ENCODE data around the gene MRPL58. TPM values are rescaled to one million over a fixed set of nuclear protein-coding genes. Genes with fewer than 3 reads are reported as not detected.
A peak's percentile ranks its signal among the peaks of the same experiment; 100 is the strongest.

MRPL58 gene
- total and polyA plus RNA-seq, 2 experiments from 2014 or later = 44.8 to 48.4 TPM

DNA sequence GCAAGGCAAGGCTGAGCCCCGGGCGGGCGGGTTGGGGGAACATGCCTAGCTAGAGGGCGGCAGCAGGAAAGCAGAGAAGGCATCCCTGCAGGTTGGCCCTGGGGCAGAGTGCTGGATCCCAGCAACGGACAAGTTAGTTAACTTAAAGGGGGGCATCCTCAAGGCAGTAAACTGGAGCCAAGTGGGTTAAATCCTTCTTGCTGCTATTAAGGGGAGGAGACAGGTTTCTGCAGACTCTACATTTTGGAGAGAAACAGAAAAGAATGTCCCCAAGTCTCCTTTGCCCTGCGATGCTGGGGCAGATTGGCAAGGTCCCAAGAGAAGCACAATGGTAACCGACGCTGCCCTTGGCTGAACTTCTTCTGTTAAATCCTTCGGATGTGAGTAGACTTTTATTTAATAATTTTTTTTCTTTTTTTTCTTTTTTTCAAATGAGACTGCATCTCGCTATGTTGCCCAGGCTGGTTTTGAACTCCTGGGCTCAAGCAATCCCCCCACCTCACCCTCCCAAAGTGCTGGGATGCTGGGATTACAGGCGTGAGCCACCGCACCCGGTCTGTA lies 20.3 kb downstream of the MRPL58 start:
- H3K36me3 ChIP-seq = no peaks in the 10 kb centered on the region
- H3K27me3 ChIP-seq = no peaks in the 10 kb centered on the region
- DNase-seq (ENCODE audit: low read depth in 1 of 2, low spot score in 1 of 2) = peak in 1 of 2 donors; percentile 26
- H3K4me1 ChIP-seq (ENCODE audit: low read depth) = no peaks in the 10 kb centered on the region
- peak overlapping the region; percentile 67 for H3K4me3 ChIP-seq
- H3K9me3 ChIP-seq (ENCODE audit: low read depth) = no peaks in the 10 kb centered on the region
- H3K27ac ChIP-seq = no peak overlapping the region
- TF ChIP-seq, protein P1, sequence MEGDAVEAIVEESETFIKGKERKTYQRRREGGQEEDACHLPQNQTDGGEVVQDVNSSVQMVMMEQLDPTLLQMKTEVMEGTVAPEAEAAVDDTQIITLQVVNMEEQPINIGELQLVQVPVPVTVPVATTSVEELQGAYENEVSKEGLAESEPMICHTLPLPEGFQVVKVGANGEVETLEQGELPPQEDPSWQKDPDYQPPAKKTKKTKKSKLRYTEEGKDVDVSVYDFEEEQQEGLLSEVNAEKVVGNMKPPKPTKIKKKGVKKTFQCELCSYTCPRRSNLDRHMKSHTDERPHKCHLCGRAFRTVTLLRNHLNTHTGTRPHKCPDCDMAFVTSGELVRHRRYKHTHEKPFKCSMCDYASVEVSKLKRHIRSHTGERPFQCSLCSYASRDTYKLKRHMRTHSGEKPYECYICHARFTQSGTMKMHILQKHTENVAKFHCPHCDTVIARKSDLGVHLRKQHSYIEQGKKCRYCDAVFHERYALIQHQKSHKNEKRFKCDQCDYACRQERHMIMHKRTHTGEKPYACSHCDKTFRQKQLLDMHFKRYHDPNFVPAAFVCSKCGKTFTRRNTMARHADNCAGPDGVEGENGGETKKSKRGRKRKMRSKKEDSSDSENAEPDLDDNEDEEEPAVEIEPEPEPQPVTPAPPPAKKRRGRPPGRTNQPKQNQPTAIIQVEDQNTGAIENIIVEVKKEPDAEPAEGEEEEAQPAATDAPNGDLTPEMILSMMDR (IDR thresholded peaks at IDR 0.05; ENCODE audit: low read depth, low read length) = no peak

- peaks cover 4% of the 10 kb centered on the region for H3K36me3 ChIP-seq
- peak; percentile 89 to 91 for DNase-seq (ENCODE audit: low read depth in 1 of 2, low spot score in 1 of 2)
- TF ChIP-seq, protein P1 (IDR thresholded peaks at IDR 0.05; ENCODE audit: low read depth, low read length) = no peak
- H3K4me3 ChIP-seq = peak overlapping the region; percentile 67
- H3K4me1 ChIP-seq (ENCODE audit: low read depth) = no peaks in the 10 kb centered on the region
- no peaks in the 10 kb centered on the region for H3K9me3 ChIP-seq (ENCODE audit: low read depth)
- H3K27me3 ChIP-seq = no peaks in the 10 kb centered on the region
- H3K27ac ChIP-seq = no peak overlapping the region
These were observed 21.1 kb downstream of the MRPL58 start for GRCh38 chr17:75033346-75034235.

GRCh38 chr17:75034236-75034908 lies 21.9 kb downstream of the MRPL58 start:
- Histone ChIP-seq H3K36me3 (peaks cover 12% of the 10 kb centered on the region), H3K27me3 (no peaks in the 10 kb centered on the region), H3K4me3 (peak overlapping the region; percentile 67), H3K9me3 (ENCODE audit: low read depth) (no peaks in the 10 kb centered on the region), H3K4me1 (ENCODE audit: low read depth) (no peaks in the 10 kb centered on the region), H3K27ac (peak overlapping the region; percentile 91)
- DNase-seq (ENCODE audit: low read depth in 1 of 2, low spot score in 1 of 2) = peak; percentile 89
- TF ChIP-seq, protein P1 (IDR thresholded peaks at IDR 0.05; ENCODE audit: low read depth, low read length) = peak; percentile 18

GRCh38 chr17:75036643-75037268 lies 24.3 kb downstream of the MRPL58 start:
- H3K36me3 ChIP-seq = peaks cover 24% of the 10 kb centered on the region
- H3K4me1 ChIP-seq (ENCODE audit: low read depth) = no peaks in the 10 kb centered on the region
- TF ChIP-seq, protein P1 (IDR thresholded peaks at IDR 0.05; ENCODE audit: low read depth, low read length) = no peak
- H3K9me3 ChIP-seq (ENCODE audit: low read depth) = no peaks in the 10 kb centered on the region
- peak overlapping the region; percentile 75 for H3K27ac ChIP-seq
- DNase-seq (ENCODE audit: low read depth in 1 of 2, low spot score in 1 of 2) = peak; percentile 11 to 86
- no peaks in the 10 kb centered on the region for H3K27me3 ChIP-seq
- no peak overlapping the region for H3K4me3 ChIP-seq

- no peaks in the 10 kb centered on the region for H3K4me1 ChIP-seq (ENCODE audit: low read depth)
- DNase-seq (ENCODE audit: low read depth in 1 of 2, low spot score in 1 of 2) = no peak
- peaks cover 28% of the 10 kb centered on the region for H3K36me3 ChIP-seq
- H3K27ac ChIP-seq = no peak overlapping the region
- TF ChIP-seq, protein P1 (IDR thresholded peaks at IDR 0.05; ENCODE audit: low read depth, low read length) = no peak
- H3K27me3 ChIP-seq = no peaks in the 10 kb centered on the region
- no peak overlapping the region for H3K4me3 ChIP-seq
- no peaks in the 10 kb centered on the region for H3K9me3 ChIP-seq (ENCODE audit: low read depth)
These were observed 26.8 kb downstream of the MRPL58 start for GRCh38 chr17:75039238-75039637.
